Stimulated activated CD4-positive, alpha-beta T cell treated with anti-CD3 and anti-CD28 coated beads, TNF-alpha, amount 100 ng/mL, for 48 hours (primary cell): ENCODE measurements around the gene KLHL6.
A peak's percentile ranks its signal among the peaks of the same experiment; 100 is the strongest.
"Not testable (repeated sequence)": the region's sequence is repeated elsewhere in the genome, so short reads cannot be mapped to it uniquely, and the experiment has no call there.

ENCODE experiments used
- DNase-seq, 3 donors: peaks; one replicate each; pipeline ENCODE4 v3.0.0-alpha.2; 2020; ENCODE audit warnings: low read depth in 3 of 3

KLHL6 gene

GRCh38 chr3:183529717-183530116, 25.8 kb downstream of the KLHL6 start:
- no peak for DNase-seq

- no peak for DNase-seq
Measured at GRCh38 chr3:183529185-183529584, 26.3 kb downstream of the KLHL6 start.

GRCh38 chr3:183528758-183529157, 26.7 kb downstream of the KLHL6 start:
- DNase-seq, result not testable (repeated sequence)

GRCh38 chr3:183527428-183528379, 27.8 kb downstream of the KLHL6 start:
- DNase-seq, result no peak

- no peak for DNase-seq
Measured at GRCh38 chr3:183526838-183527427, 28.6 kb downstream of the KLHL6 start.

- DNase-seq, result no peak
Measured at GRCh38 chr3:183524476-183524875, 31.0 kb downstream of the KLHL6 start.

GRCh38 chr3:183520741-183521556, 34.6 kb downstream of the KLHL6 start:
- DNase-seq, result not testable (repeated sequence)

- not testable (repeated sequence) for DNase-seq
Measured at GRCh38 chr3:183520295-183520694, 35.2 kb downstream of the KLHL6 start.

GRCh38 chr3:183519891-183520290, 35.6 kb downstream of the KLHL6 start:
- no peak for DNase-seq

- DNase-seq, result no peak
Measured at GRCh38 chr3:183518491-183519251, 36.8 kb downstream of the KLHL6 start.

GRCh38 chr3:183517607-183518006, 37.9 kb downstream of the KLHL6 start:
- no peak for DNase-seq

- DNase-seq, result peak in 1 of 3 donors; percentile 28
Measured at GRCh38 chr3:183515968-183516851, 39.3 kb downstream of the KLHL6 start.

GRCh38 chr3:183514021-183514420, 41.5 kb downstream of the KLHL6 start:
- DNase-seq, result no peak

- peak in 1 of 3 donors; percentile 19 for DNase-seq
Measured at GRCh38 chr3:183513046-183513706, 42.3 kb downstream of the KLHL6 start.

GRCh38 chr3:183511286-183512131, 44.0 kb downstream of the KLHL6 start:
- DNase-seq, result not testable (repeated sequence)

- no peak for DNase-seq
Measured at GRCh38 chr3:183508821-183509220, 46.7 kb downstream of the KLHL6 start.

- no peak for DNase-seq
Measured at GRCh38 chr3:183507551-183507950, 48.0 kb downstream of the KLHL6 start.

- no peak for DNase-seq
Measured at GRCh38 chr3:183506674-183507320, 48.7 kb downstream of the KLHL6 start.
